Activated naive CD4-positive, alpha-beta T cell treated with anti-CD3 and anti-CD28 coated beads, Interleukin-2, amount 50 U/mL, for 72 hours (primary cell): ENCODE results near the gene COX5B. TPM values are rescaled to one million over a fixed set of nuclear protein-coding genes. Genes with fewer than 3 reads are reported as not detected.
"Not testable (repeated sequence)": the region's sequence is repeated elsewhere in the genome, so short reads cannot be mapped to it uniquely, and the experiment has no call there.

Experiments used
- ATAC-seq, 2 donors: fragments of 150-1000 bp; cut with Tn5 transposase; 2 replicates each; pipeline ENCODE4 v1.10.0; 2021; ENCODE audit warnings: mild to moderate bottlenecking in 2 of 2, moderate library complexity in 2 of 2
- DNase-seq, 2 donors: peaks; one replicate each; pipeline ENCODE4 v3.0.0; 2021 to 2022; ENCODE audit warnings: low spot score in 2 of 2
- H3K27ac Mint-ChIP-seq, 2 donors: one replicate each; pipeline ENCODE4 v1.8.0; 2022; ENCODE audit warnings: mild to moderate bottlenecking in 2 of 2, mixed read lengths in 2 of 2
- H3K36me3 Mint-ChIP-seq, 2 donors: one replicate each; pipeline ENCODE4 v1.8.0; 2022; ENCODE audit warnings: mixed read lengths in 2 of 2
- H3K9me3 Mint-ChIP-seq, 2 donors: one replicate each; pipeline ENCODE4 v1.8.0; 2022; ENCODE audit warnings: mixed read lengths in 2 of 2
- total RNA-seq, 2 donors: library from RNA; stranded (reverse); gene quantifications; one replicate each; pipeline ENCODE4 v1.2.3, GENCODE V29; 2022

COX5B gene
- total RNA-seq, 2 donors from 2014 or later: 269 to 288 TPM

- H3K27ac Mint-ChIP-seq: peak overlapping the region; percentile 98 to 99
- peaks cover 5 to 23% of the 10 kb centered on the region in 2 donors for H3K36me3 Mint-ChIP-seq
- no peaks in the 10 kb centered on the region for H3K9me3 Mint-ChIP-seq
- DNase-seq (no peak), ATAC-seq (no peak)
These were observed 16.6 kb downstream of the COX5B start for GRCh38 chr2:97662386-97662894.

DNA sequence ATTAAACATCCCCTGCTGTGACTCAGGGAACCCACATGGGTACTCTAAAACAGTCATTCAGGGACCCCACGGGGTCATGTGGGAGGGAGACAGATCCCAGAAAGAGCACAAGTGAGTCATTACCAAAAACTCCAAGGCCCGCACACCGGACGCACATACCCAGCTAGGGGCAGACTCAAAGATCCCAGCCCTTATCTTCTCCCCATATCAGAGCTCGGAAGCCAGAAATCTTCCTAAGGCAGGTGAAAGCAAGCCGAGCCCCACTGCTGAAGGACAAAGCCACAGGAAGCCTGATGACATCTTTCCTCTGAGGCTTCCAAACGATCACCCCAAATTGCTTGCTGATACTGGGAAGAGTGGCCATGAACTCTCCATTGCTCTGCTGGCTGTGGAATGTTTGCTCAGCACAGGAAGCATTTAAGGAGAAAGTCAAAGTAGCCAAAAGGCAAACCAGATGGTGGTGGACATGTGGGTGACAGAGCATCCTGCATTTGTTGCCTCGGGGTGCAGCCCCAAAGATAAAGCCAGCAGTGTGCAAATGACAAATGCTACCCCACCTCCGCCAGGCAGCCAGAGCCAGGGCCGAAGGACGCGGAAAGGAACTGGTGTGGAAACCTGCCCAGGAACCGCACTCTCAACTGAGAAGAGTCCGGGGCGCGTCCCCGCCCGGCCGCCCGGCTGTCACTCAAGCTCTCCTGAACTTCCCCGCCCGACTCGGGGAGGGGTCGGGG lies 17.2 kb downstream of the COX5B start:
- H3K36me3 Mint-ChIP-seq: peaks cover 5 to 20% of the 10 kb centered on the region in 2 donors
- ATAC-seq (peak; percentile 80), DNase-seq (peak; percentile 79 to 91)
- H3K9me3 Mint-ChIP-seq: no peaks in the 10 kb centered on the region
- peak overlapping the region; percentile 98 to 99 for H3K27ac Mint-ChIP-seq

DNA sequence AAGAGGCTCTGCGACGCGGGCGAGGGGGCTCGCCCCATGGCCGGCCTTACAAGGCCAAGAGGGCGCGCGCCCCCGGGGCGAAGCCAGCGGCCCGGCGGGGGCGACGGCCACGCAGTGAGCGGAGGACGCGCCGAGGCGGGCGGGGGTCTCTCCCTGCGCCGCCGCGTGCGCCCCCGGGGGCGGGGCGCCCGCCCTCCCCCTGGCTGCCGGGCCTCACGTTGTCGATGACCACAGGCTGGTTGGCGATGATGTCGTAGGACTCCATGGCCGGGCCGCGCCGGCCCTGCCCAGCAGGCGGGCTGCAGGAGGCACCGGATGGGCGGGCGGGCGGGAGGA lies 17.7 kb downstream of the COX5B start:
- Mint-ChIP-seq H3K36me3 (peaks cover 5 to 20% of the 10 kb centered on the region in 2 donors), H3K9me3 (no peaks in the 10 kb centered on the region), H3K27ac (peak overlapping the region in 1 of 2 donors; percentile 98)
- ATAC-seq: no peak
- no peak for DNase-seq

DNA sequence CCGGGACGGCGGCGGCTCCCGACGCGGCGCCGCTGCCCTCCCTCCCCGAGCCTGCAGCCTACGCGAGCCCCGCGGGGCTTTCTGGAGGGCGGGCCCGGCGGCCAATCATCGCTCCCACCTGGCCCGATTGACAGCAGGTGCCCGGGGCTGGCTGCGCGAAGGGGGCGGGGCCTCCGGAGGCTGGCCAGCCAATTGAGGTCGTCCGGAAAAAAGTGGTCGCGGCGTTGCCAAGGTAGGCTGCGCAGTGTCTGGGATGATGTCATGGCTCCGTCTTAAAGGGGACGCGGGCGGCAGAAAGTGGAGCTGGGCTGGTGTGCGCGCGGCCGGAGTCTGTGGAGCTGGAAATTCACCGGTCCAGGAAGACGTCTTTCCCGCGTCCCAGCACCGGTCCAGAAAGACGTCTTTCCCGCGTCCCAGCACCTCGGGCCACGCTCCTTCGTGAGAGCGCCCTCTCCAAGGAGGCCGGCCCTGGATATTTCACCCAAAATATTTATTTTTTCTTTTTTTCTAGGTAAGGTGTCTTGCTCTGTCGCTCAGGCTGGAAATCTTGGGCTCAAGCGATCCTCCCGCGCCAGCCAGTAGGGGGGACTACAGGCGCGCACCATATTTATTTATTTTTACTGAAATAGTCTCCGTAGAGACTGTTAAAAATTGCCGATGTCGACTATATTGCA lies 18.2 kb downstream of the COX5B start, which contains the start of gene ACTR1B:
Gene ACTR1B, minus strand, starts transcription at position 83 of the 674 bp plus-strand sequence. CDS start 154 bp downstream, outside the sequence.
- DNase-seq: peak; percentile 96 to 99
- ATAC-seq: peak; percentile 67 to 82
- Mint-ChIP-seq H3K9me3 (no peaks in the 10 kb centered on the region), H3K27ac (peak within 1 kb of the TSS; percentile 98 to 99), H3K36me3 (peaks cover 5 to 20% of the 10 kb centered on the region in 2 donors)

DNA sequence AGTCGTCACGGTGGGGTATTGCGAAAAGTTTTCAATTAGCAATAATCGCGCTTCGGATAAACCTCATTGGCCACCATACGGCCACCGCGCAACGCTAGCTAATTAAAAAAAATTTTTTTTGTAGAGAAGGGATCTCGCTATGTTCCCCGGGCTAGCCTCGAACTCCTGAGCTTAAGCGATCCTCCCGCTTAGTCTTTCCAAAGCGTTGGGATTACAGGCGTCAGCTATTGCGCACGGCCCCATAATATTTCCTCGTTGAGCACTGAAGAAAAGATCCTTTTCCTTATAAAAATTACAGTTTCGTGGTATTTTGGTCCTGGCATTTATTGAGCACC lies 18.7 kb downstream of the COX5B start:
- DNase-seq: no peak
- Mint-ChIP-seq H3K9me3 (no peaks in the 10 kb centered on the region), H3K36me3 (peaks cover 5 to 20% of the 10 kb centered on the region in 2 donors), H3K27ac (peak overlapping the region; percentile 96 to 98)
- ATAC-seq: no peak

DNA sequence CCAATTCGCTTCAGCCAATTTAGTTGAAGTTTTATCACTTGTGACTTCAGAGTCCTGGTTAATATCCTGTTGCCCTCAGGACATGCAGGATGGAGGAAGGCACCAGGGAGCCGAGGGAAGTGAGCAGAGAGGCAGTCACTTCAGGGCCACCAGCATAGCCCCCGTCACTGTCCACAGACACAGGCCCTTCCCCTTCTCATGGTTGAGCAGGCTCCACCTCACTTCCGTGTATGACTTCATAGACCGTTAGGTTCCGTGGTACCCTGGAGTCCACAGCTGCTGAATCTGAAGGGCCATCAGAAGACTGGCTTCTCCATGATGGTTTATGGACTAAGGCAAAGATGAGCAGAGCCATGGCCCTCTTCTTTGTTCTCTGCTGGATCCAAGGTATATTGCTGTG lies 23.6 kb downstream of the COX5B start, which contains the start of gene C2orf92:
Gene C2orf92, plus strand, starts transcription at position 266 of the 400 bp plus-strand sequence. Its CDS starts 76 bp downstream, at position 342.
- no peak for DNase-seq
- Mint-ChIP-seq H3K9me3 (no peaks in the 10 kb centered on the region), H3K27ac (no peak within 1 kb of the TSS), H3K36me3 (peaks cover 0 to 4% of the 10 kb centered on the region in 2 donors)
- no peak for ATAC-seq

DNA sequence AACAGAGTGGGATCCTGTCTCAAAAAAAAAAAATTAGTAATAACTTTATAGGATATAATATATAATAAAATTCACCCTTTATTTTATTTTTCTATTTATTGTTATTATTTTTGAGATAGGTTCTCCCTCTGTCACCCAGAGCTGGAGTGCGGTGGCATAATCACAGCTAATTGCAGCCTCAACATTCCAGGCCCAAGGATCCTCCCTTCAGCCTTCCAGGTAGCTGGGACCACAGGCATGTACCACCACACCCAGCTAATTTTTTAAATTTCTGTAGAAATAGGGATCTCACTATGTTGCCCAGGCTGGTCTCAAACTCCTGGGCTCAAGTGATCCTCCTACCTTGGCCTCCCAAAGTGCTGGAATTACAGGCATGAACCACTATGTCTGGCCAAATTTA lies 24.6 kb downstream of the COX5B start:
- H3K36me3 Mint-ChIP-seq: peaks cover 0 to 4% of the 10 kb centered on the region in 2 donors
- H3K9me3 Mint-ChIP-seq: no peaks in the 10 kb centered on the region
- no peak overlapping the region for H3K27ac Mint-ChIP-seq
- DNase-seq: no peak
- ATAC-seq: no peak

DNA sequence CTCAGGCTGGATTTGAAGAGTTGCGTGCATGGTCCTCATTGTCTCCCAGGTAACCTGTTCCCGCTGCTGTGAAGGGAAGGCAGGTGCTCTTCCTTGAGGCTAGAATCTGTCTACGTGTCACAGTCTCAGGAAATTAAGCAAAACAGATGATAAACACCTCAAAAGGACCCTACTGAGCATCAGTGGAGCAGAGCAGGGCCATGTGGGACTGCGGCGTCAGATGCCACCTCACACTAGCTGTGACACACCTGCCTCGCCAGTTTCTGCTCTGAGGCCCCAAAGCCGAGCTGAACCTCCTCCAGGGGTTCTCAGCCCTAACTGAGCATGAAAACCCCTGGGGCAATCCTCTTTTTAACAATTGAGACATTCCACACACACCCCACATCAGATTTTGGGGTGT lies 25.7 kb downstream of the COX5B start:
- Mint-ChIP-seq H3K36me3 (peaks cover 0 to 4% of the 10 kb centered on the region in 2 donors), H3K27ac (no peak overlapping the region)
- ATAC-seq: no peak

DNA sequence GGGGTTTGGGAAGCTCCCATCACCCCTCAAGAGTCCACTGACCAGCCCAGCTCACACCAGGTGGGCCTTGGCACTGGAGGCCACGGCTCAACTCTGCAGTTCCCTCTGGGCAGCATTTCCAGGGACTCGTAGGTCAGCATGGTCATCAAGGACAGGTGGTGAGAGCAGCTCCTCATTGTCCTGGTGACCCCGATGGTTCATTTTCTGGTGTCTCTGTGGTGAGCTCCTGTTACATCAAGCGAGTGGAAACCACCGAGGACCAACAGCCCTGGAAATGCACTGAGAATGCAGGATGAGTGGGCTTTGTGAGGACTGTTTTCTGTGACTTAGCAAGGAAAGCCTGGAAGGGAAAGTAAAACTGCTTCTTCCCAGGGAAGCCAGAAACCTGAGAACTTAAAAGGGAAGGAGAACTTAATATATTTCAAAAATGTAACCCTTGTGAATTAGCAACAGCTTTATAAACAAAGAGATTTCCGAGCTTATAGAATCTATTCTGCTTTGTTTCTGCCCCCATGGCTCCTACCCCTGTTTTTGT lies 26.8 kb downstream of the COX5B start:
- H3K9me3 Mint-ChIP-seq, H3K36me3 Mint-ChIP-seq, ATAC-seq, DNase-seq: not testable (repeated sequence)
- peak overlapping the region; percentile 52 to 96 for H3K27ac Mint-ChIP-seq

More for the DNA sequence above, 25.7 kb downstream of the COX5B start:
- H3K9me3 Mint-ChIP-seq: no peaks in the 10 kb centered on the region
- DNase-seq: no peak

GRCh38 chr2:97673182-97673914 lies 27.5 kb downstream of the COX5B start:
- peak overlapping the region; percentile 52 to 96 for H3K27ac Mint-ChIP-seq
- DNase-seq: peak in 1 of 2 donors; percentile 67
- peak; percentile 79 to 82 for ATAC-seq
- peaks cover 0 to 4% of the 10 kb centered on the region in 2 donors for H3K36me3 Mint-ChIP-seq
- H3K9me3 Mint-ChIP-seq: no peaks in the 10 kb centered on the region

DNA sequence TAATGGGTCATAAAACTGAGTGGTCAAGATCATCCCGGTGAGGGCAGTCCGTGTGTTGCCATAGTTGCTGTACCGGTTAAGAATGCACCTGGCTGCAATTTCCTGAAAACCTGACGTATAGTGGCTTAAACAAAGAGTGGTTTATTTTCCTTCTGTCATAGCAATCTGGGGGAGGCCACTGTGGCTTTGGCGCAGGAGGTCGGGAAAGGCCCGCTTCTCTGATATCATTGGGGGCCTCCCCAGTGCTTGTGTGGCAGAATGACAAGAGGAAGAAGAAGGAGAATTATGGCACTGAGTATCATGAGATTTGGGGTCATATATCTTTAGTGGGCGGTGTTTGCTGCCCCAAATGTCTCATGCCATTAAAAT lies 28.0 kb downstream of the COX5B start:
- Mint-ChIP-seq H3K36me3 (peaks cover 0 to 4% of the 10 kb centered on the region in 2 donors), H3K27ac (peak overlapping the region; percentile 52 to 96), H3K9me3 (no peaks in the 10 kb centered on the region)
- DNase-seq: peak in 1 of 2 donors; percentile 66
- ATAC-seq: peak; percentile 59 to 78

GRCh38 chr2:97675430-97676113 lies 29.7 kb downstream of the COX5B start:
- Mint-ChIP-seq H3K9me3 (no peaks in the 10 kb centered on the region), H3K27ac (no peak overlapping the region), H3K36me3 (peaks cover 0 to 4% of the 10 kb centered on the region in 2 donors)
- ATAC-seq (no peak), DNase-seq (no peak)

GRCh38 chr2:97676620-97677019 lies 30.8 kb downstream of the COX5B start:
- Mint-ChIP-seq H3K9me3 (no peaks in the 10 kb centered on the region), H3K36me3 (peaks cover 0 to 4% of the 10 kb centered on the region in 2 donors), H3K27ac (peak overlapping the region in 1 of 2 donors; percentile 46)
- DNase-seq (no peak), ATAC-seq (peak; percentile 40 to 78)

DNA sequence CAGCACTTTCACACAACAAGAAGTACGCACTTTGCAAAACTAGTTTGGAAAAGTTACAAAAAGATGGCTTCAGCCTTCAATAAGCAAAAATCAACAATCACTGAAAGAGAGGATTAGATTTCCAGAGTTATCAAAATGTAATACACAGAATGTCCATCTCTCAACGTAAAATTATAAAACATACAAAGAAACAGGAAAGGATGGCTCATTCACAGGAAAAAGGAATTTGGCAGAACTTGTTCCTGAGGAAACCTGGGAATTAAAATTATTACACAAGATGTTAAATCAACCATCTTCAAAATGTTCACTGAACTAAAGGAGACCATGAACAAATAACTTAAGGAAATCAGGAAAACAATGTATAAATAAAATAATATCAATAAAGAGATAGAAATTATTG lies 31.6 kb downstream of the COX5B start:
- no peak overlapping the region for H3K27ac Mint-ChIP-seq
- ATAC-seq: no peak
- H3K9me3 Mint-ChIP-seq: no peaks in the 10 kb centered on the region

DNA sequence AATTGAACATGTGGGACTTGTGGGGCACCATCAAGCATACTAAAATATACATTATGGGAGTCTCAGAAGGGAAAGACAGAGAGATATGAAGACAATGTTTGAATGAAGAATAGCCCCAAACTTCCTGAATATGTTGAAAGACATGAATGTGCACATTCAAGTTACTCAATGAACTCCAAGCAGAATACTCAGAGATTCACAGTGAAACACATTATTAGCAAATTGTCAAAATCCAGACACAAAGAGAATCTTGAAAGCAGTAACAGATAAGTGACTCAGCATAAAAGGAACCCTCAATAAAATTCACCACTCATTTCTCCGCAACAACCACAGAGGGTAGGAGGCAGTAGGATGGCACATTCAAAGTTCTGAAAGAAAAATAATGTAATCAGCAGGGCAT lies 32.4 kb downstream of the COX5B start:
- Mint-ChIP-seq H3K27ac (no peak overlapping the region), H3K36me3 (peaks cover 0 to 4% of the 10 kb centered on the region in 2 donors), H3K9me3 (no peaks in the 10 kb centered on the region)
- ATAC-seq (no peak), DNase-seq (no peak)

More for the DNA sequence above, 31.6 kb downstream of the COX5B start:
- DNase-seq: no peak
- peaks cover 0 to 4% of the 10 kb centered on the region in 2 donors for H3K36me3 Mint-ChIP-seq

DNA sequence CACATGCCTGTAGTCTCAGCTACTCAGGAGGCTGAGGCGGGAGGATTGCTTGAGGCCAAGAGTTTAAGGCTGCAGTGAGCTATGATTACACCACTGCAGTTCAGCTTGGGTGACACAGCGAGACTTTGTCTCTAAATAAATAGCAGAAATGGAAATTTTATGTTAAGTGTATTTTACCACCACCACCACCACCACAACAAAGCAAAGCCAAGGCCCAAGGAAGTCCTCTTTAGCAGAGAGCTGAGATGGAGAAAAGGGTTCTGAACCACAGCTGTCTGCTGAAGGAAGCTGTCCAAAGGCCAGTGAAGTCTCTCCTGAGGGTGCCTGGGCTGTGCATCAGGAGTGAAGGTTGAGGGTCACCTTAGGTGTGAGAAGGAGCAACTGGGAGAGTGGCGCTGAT lies 41.4 kb downstream of the COX5B start:
- H3K36me3 Mint-ChIP-seq, DNase-seq, H3K9me3 Mint-ChIP-seq: not testable (repeated sequence)
- H3K27ac Mint-ChIP-seq: peak overlapping the region in 1 of 2 donors; percentile 36
- peak; percentile 36 to 50 for ATAC-seq
